Psoas muscle (tissue), 8 donors: ENCODE data around the gene PRR29. TPM values are rescaled to one million over a fixed set of nuclear protein-coding genes. Genes with fewer than 3 reads are reported as not detected.

ENCODE experiments used
- ATAC-seq, 4 donors: fragments of 200-7000 bp; cut with Tn5 transposase; one replicate each; pipeline ENCODE4 v1.9.1; 2020; ENCODE audit warnings: moderate library complexity in 3 of 4, mild to moderate bottlenecking in 2 of 4
- DNase-seq, 2 donors: peaks; one replicate each; pipeline ENCODE4 v3.0.0-alpha.2; 2020
- H3K27ac ChIP-seq: fragments of 200-600 bp; one replicate; pipeline ENCODE4 v1.8.0; 2022
- H3K27me3 ChIP-seq, 3 donors: fragments of 200-600 bp in 1 of 3; one replicate each; pipeline versions ENCODE4 v1.6.1 to v1.8.0; 2013 to 2022; ENCODE audit warnings: low read length in 2 of 3, mild to moderate bottlenecking in 2 of 3, moderate library complexity in 1 of 3; ENCODE audit not compliant: insufficient read depth in 3 of 3
- H3K36me3 ChIP-seq, 2 donors: fragments of 200-600 bp in 1 of 2; one replicate each; pipeline versions ENCODE4 v1.6.1 to v1.8.0; 2013 to 2022; ENCODE audit warnings: low read depth in 1 of 2, mild to moderate bottlenecking in 1 of 2, moderate library complexity in 1 of 2; ENCODE audit not compliant: insufficient read depth in 1 of 2
- H3K4me1 ChIP-seq: fragments of 200-600 bp; one replicate; pipeline ENCODE4 v1.8.0; 2022
- H3K4me3 ChIP-seq: fragments of 200-600 bp; one replicate; pipeline ENCODE4 v1.8.0; 2022; ENCODE audit warnings: mild to moderate bottlenecking
- H3K9me3 ChIP-seq: fragments of 200-600 bp; one replicate; pipeline ENCODE4 v1.8.0; 2022
- WGBS, 3 donors: extraction: QIAGEN DNeasy Blood & Tissue Kit; methylation state at CpG; one replicate each; pipeline versions ENCODE4 v1.1.6 to v1.1.7; 2013; 5-methylcytosine and 5-hydroxymethylcytosine counted together
- intact Hi-C, 2 donors: fragments of 100-400 bp; cut with DNase I; formaldehyde crosslinking; loops; one replicate each; pipeline versions ENCODE4 v1.11.0 to v1.14.2; 2022
- polyA plus RNA-seq, 3 donors: library from polyadenylated mRNA; stranded (reverse); fragments of 200-250 nt; gene quantifications; one replicate each; pipeline ENCODE4 v1.2.3, GENCODE V29; 2013
- total RNA-seq, 4 donors: library from RNA; stranded (reverse); fragmentation: NEBNext Ultra II Directional in 2 of 4; extraction: Animal tissue kit (Norgen Biotek cat#: 25700) in 2 of 4; gene quantifications; one replicate each; pipeline versions ENCODE4 v1.2.1 to v1.2.4, GENCODE V29; 2021 to 2023
- TF ChIP-seq, protein P1 (sequence below): fragments of 200-600 bp; IDR thresholded peaks from one replicate; pipeline ENCODE4 v1.8.0; 2022; ENCODE audit warnings: antibody characterized with exemption
- donor health status: healthy with polysubstance abuse.
- donor health status: DM: no; HTN: no; CAD: no; lungs with moderate emphysema.
- donor health status: Bipolar disorder and iron deficiency.
- donor health status: healthy.
- donor health status: DM: yes; HTN: yes; CAD: no.
- donor health status: DM: no; HTN: no; CAD: no.
- donor health status: DM: no; HTN: no; CAD: no.
- donor health status: DM: yes; HTN: yes; CAD: no.

PRR29 gene
- total and polyA plus RNA-seq, 7 donors: 0.09 to 0.47 (median 0.16) TPM; not detected in 1

DNA sequence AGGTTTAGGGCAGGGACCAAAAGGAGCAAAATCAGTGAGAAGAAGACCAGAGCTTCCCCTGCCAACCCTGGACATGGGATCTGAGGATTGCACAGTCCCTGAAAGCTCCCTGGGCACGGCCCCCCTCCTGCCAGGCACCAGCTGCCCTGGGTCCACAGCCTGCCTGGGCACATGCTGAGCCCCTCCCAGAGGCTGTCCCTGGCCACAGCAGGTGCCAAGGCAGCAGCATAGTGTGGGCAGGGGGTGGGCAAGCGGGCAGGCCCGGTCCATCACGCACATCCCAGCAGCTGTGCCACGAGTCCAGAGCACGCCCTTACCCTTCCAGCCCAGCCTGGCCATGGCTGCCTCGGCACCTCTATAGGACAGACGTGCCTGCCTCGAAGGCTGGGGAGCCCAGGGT is 38.1 kb upstream of the PRR29 start:
- intact Hi-C loops: no loop called here

DNA sequence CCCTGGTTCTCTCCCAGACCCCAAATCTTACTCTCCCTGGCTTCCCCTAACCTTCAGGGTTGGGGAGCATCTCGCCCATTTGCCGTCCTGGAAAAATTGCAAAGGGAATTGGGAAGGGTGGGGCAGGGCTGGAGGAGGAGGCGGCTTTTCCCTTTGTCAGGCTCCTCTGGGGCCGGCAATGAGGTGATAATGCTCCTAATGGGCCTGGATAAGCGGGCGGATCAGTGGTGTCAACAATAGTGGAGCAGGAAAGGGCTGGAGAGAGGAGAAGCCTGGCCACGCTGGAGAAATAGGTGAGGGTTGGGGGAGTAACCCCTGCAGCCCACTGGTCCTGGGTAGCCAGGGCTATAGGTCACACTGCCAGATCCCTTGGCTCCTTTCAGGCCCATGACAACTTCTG is 37.7 kb upstream of the PRR29 start:
- H3K9me3 ChIP-seq: no peaks in the 10 kb centered on the region
- H3K36me3 ChIP-seq: peaks cover 0 to 66% of the 10 kb centered on the region in 2 donors
- intact Hi-C loops: no loop called here
- H3K27me3 ChIP-seq: no peaks in the 10 kb centered on the region
- peak overlapping the region; percentile 89 for H3K27ac ChIP-seq
- WGBS, 3 donors: 21 to 24% (median 23%) methylated on average over 5 to 7 of the region's 7 CpGs
- TF ChIP-seq, protein P1, sequence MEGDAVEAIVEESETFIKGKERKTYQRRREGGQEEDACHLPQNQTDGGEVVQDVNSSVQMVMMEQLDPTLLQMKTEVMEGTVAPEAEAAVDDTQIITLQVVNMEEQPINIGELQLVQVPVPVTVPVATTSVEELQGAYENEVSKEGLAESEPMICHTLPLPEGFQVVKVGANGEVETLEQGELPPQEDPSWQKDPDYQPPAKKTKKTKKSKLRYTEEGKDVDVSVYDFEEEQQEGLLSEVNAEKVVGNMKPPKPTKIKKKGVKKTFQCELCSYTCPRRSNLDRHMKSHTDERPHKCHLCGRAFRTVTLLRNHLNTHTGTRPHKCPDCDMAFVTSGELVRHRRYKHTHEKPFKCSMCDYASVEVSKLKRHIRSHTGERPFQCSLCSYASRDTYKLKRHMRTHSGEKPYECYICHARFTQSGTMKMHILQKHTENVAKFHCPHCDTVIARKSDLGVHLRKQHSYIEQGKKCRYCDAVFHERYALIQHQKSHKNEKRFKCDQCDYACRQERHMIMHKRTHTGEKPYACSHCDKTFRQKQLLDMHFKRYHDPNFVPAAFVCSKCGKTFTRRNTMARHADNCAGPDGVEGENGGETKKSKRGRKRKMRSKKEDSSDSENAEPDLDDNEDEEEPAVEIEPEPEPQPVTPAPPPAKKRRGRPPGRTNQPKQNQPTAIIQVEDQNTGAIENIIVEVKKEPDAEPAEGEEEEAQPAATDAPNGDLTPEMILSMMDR: no peak
- no peak overlapping the region for H3K4me3 ChIP-seq
- DNase-seq (no peak), ATAC-seq (no peak)
- H3K4me1 ChIP-seq: peaks cover 63% of the 10 kb centered on the region

More for the DNA sequence above, 38.1 kb upstream of the PRR29 start:
- Histone ChIP-seq H3K4me1 (peaks cover 68% of the 10 kb centered on the region), H3K36me3 (peaks cover 0 to 66% of the 10 kb centered on the region in 2 donors), H3K27me3 (no peaks in the 10 kb centered on the region), H3K9me3 (no peaks in the 10 kb centered on the region), H3K4me3 (no peak overlapping the region), H3K27ac (peak overlapping the region; percentile 89)
- TF ChIP-seq, protein P1: no peak
- ATAC-seq (peak; percentile 70 to 88 (median 73)), DNase-seq (peak; percentile 70 to 93)
- 23 to 39% (median 30%) methylated on average over 6 to 9 of the region's 9 CpGs for WGBS, 3 donors

DNA sequence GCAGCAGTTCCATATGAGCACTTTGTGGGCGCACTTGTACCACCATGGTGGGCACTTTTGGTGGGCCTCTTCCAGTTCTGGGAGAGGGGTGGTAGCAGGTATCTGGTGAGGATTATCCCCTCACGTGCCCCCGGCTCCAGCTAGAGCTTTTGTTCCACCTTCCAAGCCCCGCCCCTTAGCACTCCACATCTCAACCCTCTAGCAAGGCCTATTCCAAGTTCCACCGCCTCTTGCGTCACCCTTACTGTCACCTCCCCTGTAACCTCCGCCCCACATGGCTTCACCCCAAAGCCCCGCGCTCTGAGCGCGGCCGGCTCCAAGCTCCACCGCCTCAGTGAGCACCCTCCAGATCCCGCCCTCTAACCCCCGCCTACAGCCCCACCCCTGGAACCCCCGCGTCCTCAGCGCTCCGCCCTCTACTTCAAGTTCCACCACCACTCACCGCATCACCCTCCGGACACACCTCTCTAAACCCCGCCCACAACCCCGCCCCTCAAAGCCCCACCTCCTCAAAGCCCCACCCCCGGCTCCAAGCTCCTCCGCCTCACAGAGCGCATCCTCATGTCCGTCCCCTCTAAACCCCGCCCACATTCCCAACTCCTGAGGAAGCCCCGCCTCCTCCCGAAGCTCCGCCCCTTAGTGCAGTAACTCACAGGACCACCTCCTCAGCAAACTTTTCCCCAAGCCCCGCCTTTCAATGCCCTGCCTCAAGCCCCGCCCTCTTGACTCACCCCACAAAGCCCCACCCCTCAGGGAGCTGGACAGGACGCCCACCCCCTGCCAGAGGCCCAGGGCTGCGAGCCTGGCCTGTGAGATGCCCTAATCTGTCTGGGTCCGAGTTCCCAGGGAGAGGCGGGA is 36.6 kb upstream of the PRR29 start:
- Histone ChIP-seq H3K9me3 (no peaks in the 10 kb centered on the region), H3K36me3 (peaks cover 0 to 65% of the 10 kb centered on the region in 2 donors), H3K4me3 (peak overlapping the region; percentile 5), H3K27me3 (no peaks in the 10 kb centered on the region), H3K27ac (peak overlapping the region; percentile 89), H3K4me1 (peaks cover 52% of the 10 kb centered on the region)
- intact Hi-C loops: loop anchor here in 1 of 2 donors (1.0 kb wide), 1 partner anchor 9 kb away; no protein-coding TSS in a partner anchor
- WGBS, 3 donors: 26 to 40% (median 32%) methylated on average over 37 of the region's 37 CpGs
- DNase-seq (peak; percentile 83 to 95), ATAC-seq (peak; percentile 64 to 76 (median 75))
- TF ChIP-seq, protein P1: no peak

DNA sequence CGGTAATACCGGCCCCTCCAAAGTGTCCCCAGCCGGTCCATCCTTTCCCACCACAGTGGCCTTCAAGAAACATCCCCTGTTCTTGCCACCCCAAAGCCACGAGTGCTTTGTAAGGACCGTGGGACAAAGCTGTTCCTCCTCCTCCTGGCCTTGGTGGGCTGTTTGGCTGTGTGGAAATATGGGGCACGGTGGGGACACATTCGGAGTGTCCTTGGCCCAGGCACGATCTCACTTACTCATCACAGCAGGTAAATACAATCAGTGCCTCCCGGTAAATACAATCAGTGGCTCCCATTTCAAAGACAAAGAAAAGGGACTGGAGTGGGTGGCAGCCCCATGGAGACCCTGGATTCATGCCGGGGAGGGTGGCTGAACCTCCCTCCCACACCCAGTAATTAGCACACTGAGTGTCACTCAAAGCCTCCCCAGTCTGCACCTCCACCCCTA is 35.8 kb upstream of the PRR29 start:
- Histone ChIP-seq H3K4me3 (no peak overlapping the region), H3K27me3 (no peaks in the 10 kb centered on the region), H3K4me1 (peaks cover 45% of the 10 kb centered on the region), H3K27ac (peak overlapping the region; percentile 89), H3K36me3 (peaks cover 0 to 65% of the 10 kb centered on the region in 2 donors), H3K9me3 (no peaks in the 10 kb centered on the region)
- TF ChIP-seq, protein P1: no peak
- ATAC-seq (peak in 1 of 4 donors; percentile 2), DNase-seq (no peak)
- intact Hi-C loops: loop anchor here in 1 of 2 donors (1.0 kb wide), 1 partner anchor 8 kb away; no protein-coding TSS in a partner anchor
- WGBS, 3 donors: 38 to 65% (median 51%) methylated on average over 10 of the region's 10 CpGs
